HCT116 (cell line): ENCODE measurements around the gene RAB26. TPM values are rescaled to one million over a fixed set of nuclear protein-coding genes. Genes with fewer than 3 reads are reported as not detected.

Experiments
- ATAC-seq: fragments of 200-7000 bp; cut with Tn5 transposase; 2 replicates; pipeline ENCODE4 v1.9.1; 2020; ENCODE audit warnings: mild to moderate bottlenecking, moderate library complexity
- BruUV-seq: library from RNA; stranded (reverse); fragments of 400-500 nt; replicated peaks from 2 replicates; lab custom pipeline; 2021; lab: Mats Ljungman, UMichigan
- CTCF ChIA-PET: fragments of 300-600 bp; sonication (Branson Sonifier 250); formaldehyde crosslinking; loops from one replicate; lab custom pipeline; 2021; ENCODE audit warnings: antibody characterized with exemption; lab: Charles Lee
- POLR2A ChIA-PET: fragments of 300-600, 350-600 bp; sonication (Branson Sonifier 250); formaldehyde crosslinking; loops from one replicate; lab custom pipeline; 2021; ENCODE audit warnings: antibody characterized with exemption; lab: Charles Lee
- RAD21 ChIA-PET, 2 experiments: fragments of 300-600 bp; sonication (Branson Sonifier 250); formaldehyde crosslinking; loops; one replicate each; lab custom pipeline; 2023; ENCODE audit warnings: low total read pairs in 2 of 2; ENCODE audit not compliant: uncharacterized antibody in 2 of 2, unreplicated experiment in 2 of 2, low non-redundant PET in 1 of 2; lab: Charles Lee
- DNase-seq: peaks from one replicate; pipeline ENCODE4 v3.0.0-alpha.2; 2010; ENCODE audit warnings: low read depth, low spot score
- H2AFZ ChIP-seq: fragments of 200-600 bp; shearing (Covaris generic), sonication (generic); 2 replicates; pipeline ENCODE4 v1.6.1; 2017; ENCODE audit warnings: low read depth, mixed run types, mixed read lengths, antibody characterized with exemption, low read length; ENCODE audit not compliant: poor library complexity, severe bottlenecking
- H3K27ac ChIP-seq: 2 replicates; pipeline ENCODE4 v1.5.1; 2012; ENCODE audit warnings: low read depth, low read length
- H3K27me3 ChIP-seq: fragments of 200-600 bp; sonication (generic); 2 replicates; pipeline ENCODE4 v1.6.1; 2016; ENCODE audit warnings: mixed run types, low read length, mixed read lengths; ENCODE audit not compliant: insufficient read depth
- H3K36me3 ChIP-seq, 2 experiments: fragments of 200-500 bp in 1 of 2; fragments of 200-600 bp in 1 of 2; sonication (Bioruptor generic) in 1 of 2; sonication (generic) in 1 of 2; 2 replicates each; pipeline versions ENCODE4 v1.5.1 to v1.6.1; 2014 to 2016; ENCODE audit warnings: low read length in 2 of 2, inconsistent platforms in 1 of 2, mixed read lengths in 1 of 2, mixed run types in 1 of 2; ENCODE audit not compliant: insufficient read depth in 2 of 2, control insufficient read depth in 1 of 2
- H3K4me1 ChIP-seq, 2 experiments: fragments of 200-600 bp in 1 of 2; sonication (generic) in 1 of 2; 2 replicates each; pipeline versions ENCODE4 v1.5.1 to v1.6.1; 2012 to 2017; ENCODE audit warnings: low read length in 2 of 2, inconsistent platforms in 1 of 2, mild to moderate bottlenecking in 1 of 2, mixed read lengths in 1 of 2, mixed run types in 1 of 2, moderate library complexity in 1 of 2; ENCODE audit not compliant: insufficient read depth in 2 of 2, control insufficient read depth in 1 of 2
- H3K4me2 ChIP-seq: fragments of 200-600 bp; sonication (generic); 2 replicates; pipeline ENCODE4 v1.6.1; 2017; ENCODE audit warnings: mixed run types, low read length, mixed read lengths
- H3K4me3 ChIP-seq, 2 experiments: fragments of 200-600 bp in 1 of 2; sonication (generic) in 1 of 2; replicated peaks in 1 of 2; 2 replicates each; pipeline ENCODE4 v1.5.1; 2011 to 2016; ENCODE audit warnings: low read length in 2 of 2, control low read depth in 1 of 2, low read depth in 1 of 2, mild to moderate bottlenecking in 1 of 2, mixed read lengths in 1 of 2, mixed run types in 1 of 2
- H3K79me2 ChIP-seq: fragments of 200-600 bp; sonication (generic); 2 replicates; pipeline ENCODE4 v1.6.1; 2017; ENCODE audit warnings: mild to moderate bottlenecking, mixed run types, low read length, moderate library complexity, mixed read lengths; ENCODE audit not compliant: insufficient read depth
- H3K9ac ChIP-seq: fragments of 200-600 bp; sonication (generic); 2 replicates; pipeline ENCODE4 v1.6.1; 2016; ENCODE audit warnings: low read length, mixed read lengths
- H3K9me2 ChIP-seq: fragments of 200-600 bp; sonication (generic), shearing (Covaris generic); 2 replicates; pipeline ENCODE4 v1.6.1; 2017; ENCODE audit warnings: mixed run types, mild to moderate bottlenecking, moderate library complexity; ENCODE audit not compliant: insufficient read depth
- H3K9me3 ChIP-seq, 2 experiments: fragments of 200-500 bp in 1 of 2; fragments of 200-600 bp in 1 of 2; sonication (Bioruptor generic) in 1 of 2; sonication (generic) in 1 of 2; 2 replicates each; pipeline ENCODE4 v1.6.1; 2014 to 2017; ENCODE audit warnings: low read length in 2 of 2, mixed read lengths in 2 of 2, inconsistent platforms in 1 of 2, low read depth in 1 of 2, mild to moderate bottlenecking in 1 of 2, mixed run types in 1 of 2, moderate library complexity in 1 of 2; ENCODE audit not compliant: control insufficient read depth in 1 of 2, insufficient read depth in 1 of 2
- H4K20me1 ChIP-seq: fragments of 200-600 bp; sonication (generic), shearing (Covaris generic); 2 replicates; pipeline ENCODE4 v1.6.1; 2017; ENCODE audit warnings: mixed run types, mild to moderate bottlenecking, moderate library complexity; ENCODE audit not compliant: insufficient read depth
- CBX3 ChIP-seq: IDR thresholded peaks from 2 replicates; pipeline ENCODE4 v1.6.1; 2012; ENCODE audit warnings: low read depth
- CEBPB ChIP-seq: IDR thresholded peaks from 2 replicates; pipeline ENCODE4 v1.6.1; 2012; ENCODE audit warnings: low read depth
- EGR1 ChIP-seq: IDR thresholded peaks from 2 replicates; pipeline ENCODE4 v1.6.1; 2012; ENCODE audit warnings: low read depth
- EZH2 ChIP-seq: fragments of 200-600 bp; sonication (generic); IDR thresholded peaks from 2 replicates; pipeline ENCODE4 v1.6.1; 2017; ENCODE audit warnings: antibody characterized with exemption, mixed run types
- EZH2phosphoT487 ChIP-seq: fragments of 200-600 bp; IDR thresholded peaks from 2 replicates; pipeline ENCODE4 v1.6.1; 2018; ENCODE audit warnings: antibody characterized with exemption, borderline replicate concordance
- FOSL1 ChIP-seq: IDR thresholded peaks from 2 replicates; pipeline ENCODE4 v1.6.1; 2012; ENCODE audit warnings: low read depth
- JUND ChIP-seq: IDR thresholded peaks from 2 replicates; pipeline ENCODE4 v1.6.1; 2012
- POLR2A ChIP-seq: IDR thresholded peaks from 2 replicates; pipeline ENCODE4 v1.7.0; 2011; ENCODE audit warnings: borderline replicate concordance; ENCODE audit not compliant: insufficient read depth, insufficient read length; ENCODE audit errors: extremely low read depth
- POLR2AphosphoS5 ChIP-seq: IDR thresholded peaks from 2 replicates; pipeline ENCODE4 v1.6.1; 2011; ENCODE audit warnings: mild to moderate bottlenecking, low read depth, low read length, moderate library complexity
- SIN3A ChIP-seq: IDR thresholded peaks from 2 replicates; pipeline ENCODE4 v1.6.1; 2012; ENCODE audit warnings: low read depth
- SP1 ChIP-seq: IDR thresholded peaks from 2 replicates; pipeline ENCODE4 v1.6.1; 2012; ENCODE audit warnings: low read depth
- SRF ChIP-seq: IDR thresholded peaks from 2 replicates; pipeline ENCODE4 v1.6.1; 2012; ENCODE audit warnings: low read depth
- YY1 ChIP-seq: IDR thresholded peaks from 2 replicates; pipeline ENCODE4 v1.6.1; 2011; ENCODE audit warnings: low read length, low read depth, moderate library complexity, mild to moderate bottlenecking; ENCODE audit not compliant: insufficient replicate concordance; ENCODE audit errors: extremely low read depth
- ZFX ChIP-seq: fragments of 450-650 bp; IDR thresholded peaks from 2 replicates; pipeline ENCODE4 v1.6.1; 2017
- ZNF274 ChIP-seq: fragments of 200-500 bp; sonication (Bioruptor generic); IDR thresholded peaks from 2 replicates; pipeline ENCODE4 v1.6.1; 2014; ENCODE audit warnings: mild to moderate bottlenecking, low read depth, low read length, inconsistent platforms
- intact Hi-C: fragments of 100-400 bp; cut with micrococcal nuclease; formaldehyde crosslinking; loops from 2 replicates; pipeline ENCODE4 v1.10.0; 2022
- total RNA-seq: library from RNA; stranded (reverse); gene quantifications from one replicate; pipeline ENCODE4 v1.2.1, GENCODE V29; 2021; ENCODE audit not compliant: unreplicated experiment
- TF ChIP-seq, protein P1 (sequence below), 3 experiments: fragments of 200-600 bp in 1 of 3; sonication (generic) in 1 of 3; IDR thresholded peaks in 2 of 3; conservative IDR thresholded peaks in 1 of 3; 2 replicates each; pipeline ENCODE4 v1.5.1; 2012 to 2017; ENCODE audit warnings: low read depth in 2 of 3, low read length in 2 of 3, antibody characterized with exemption in 1 of 3, borderline replicate concordance in 1 of 3, control low read depth in 1 of 3, mild to moderate bottlenecking in 1 of 3, mixed read lengths in 1 of 3, mixed run types in 1 of 3, moderate library complexity in 1 of 3; ENCODE audit not compliant: insufficient read depth in 1 of 3
- TF ChIP-seq, protein P2 (sequence below): IDR thresholded peaks from 2 replicates; pipeline ENCODE4 v1.6.1; 2012
- TF ChIP-seq, protein P3 (sequence below): IDR thresholded peaks from 2 replicates; pipeline ENCODE4 v1.6.1; 2012
- TF ChIP-seq, protein P4 (sequence below): IDR thresholded peaks from 2 replicates; pipeline ENCODE4 v1.6.1; 2012; ENCODE audit warnings: low read depth

Gene RAB26
- total RNA-seq, 1 experiment from 2014 or later, result 44.9 TPM

DNA sequence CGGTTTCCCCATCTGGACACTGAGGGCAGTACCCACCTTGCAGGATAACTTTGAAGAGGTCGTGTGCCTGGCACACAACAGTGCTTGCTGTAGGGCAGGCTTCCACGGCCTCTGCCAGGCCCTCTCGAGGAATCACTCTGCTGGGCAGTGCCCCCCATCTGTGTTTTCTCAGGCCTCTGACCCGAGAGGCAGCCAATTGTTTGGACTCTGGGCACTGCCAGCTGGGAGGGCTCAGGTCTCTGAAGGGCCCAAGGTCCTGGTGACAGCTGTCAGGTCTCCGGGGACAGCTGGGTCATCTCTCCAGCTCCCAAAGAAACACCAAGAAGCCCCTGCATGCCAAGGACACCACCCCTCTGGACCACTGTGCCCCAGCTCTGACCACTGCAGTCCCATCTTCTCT is 1.0 kb upstream of the RAB26 start:
- TF ChIP-seq JUND, result no peak
- TF ChIP-seq CEBPB, result no peak
- TF ChIP-seq FOSL1, result no peak
- no peak for TF ChIP-seq CBX3
- TF ChIP-seq ZNF274, result no peak
- TF ChIP-seq YY1, result no peak
- TF ChIP-seq, protein P1, sequence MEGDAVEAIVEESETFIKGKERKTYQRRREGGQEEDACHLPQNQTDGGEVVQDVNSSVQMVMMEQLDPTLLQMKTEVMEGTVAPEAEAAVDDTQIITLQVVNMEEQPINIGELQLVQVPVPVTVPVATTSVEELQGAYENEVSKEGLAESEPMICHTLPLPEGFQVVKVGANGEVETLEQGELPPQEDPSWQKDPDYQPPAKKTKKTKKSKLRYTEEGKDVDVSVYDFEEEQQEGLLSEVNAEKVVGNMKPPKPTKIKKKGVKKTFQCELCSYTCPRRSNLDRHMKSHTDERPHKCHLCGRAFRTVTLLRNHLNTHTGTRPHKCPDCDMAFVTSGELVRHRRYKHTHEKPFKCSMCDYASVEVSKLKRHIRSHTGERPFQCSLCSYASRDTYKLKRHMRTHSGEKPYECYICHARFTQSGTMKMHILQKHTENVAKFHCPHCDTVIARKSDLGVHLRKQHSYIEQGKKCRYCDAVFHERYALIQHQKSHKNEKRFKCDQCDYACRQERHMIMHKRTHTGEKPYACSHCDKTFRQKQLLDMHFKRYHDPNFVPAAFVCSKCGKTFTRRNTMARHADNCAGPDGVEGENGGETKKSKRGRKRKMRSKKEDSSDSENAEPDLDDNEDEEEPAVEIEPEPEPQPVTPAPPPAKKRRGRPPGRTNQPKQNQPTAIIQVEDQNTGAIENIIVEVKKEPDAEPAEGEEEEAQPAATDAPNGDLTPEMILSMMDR (IDR thresholded peaks at IDR 0.05 in 2 of 3, conservative IDR thresholded peaks at IDR 0.05 in 1 of 3; ENCODE audit: borderline replicate concordance in 1 of 3, insufficient read depth in 1 of 3, low read depth in 2 of 3, low read length in 2 of 3), result no peak
- TF ChIP-seq POLR2A, result no peak
- TF ChIP-seq, protein P2, sequence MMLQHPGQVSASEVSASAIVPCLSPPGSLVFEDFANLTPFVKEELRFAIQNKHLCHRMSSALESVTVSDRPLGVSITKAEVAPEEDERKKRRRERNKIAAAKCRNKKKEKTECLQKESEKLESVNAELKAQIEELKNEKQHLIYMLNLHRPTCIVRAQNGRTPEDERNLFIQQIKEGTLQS, result no peak
- no peak for TF ChIP-seq SP1
- TF ChIP-seq EZH2phosphoT487, result no peak
- no peak for TF ChIP-seq EGR1
- no peak for TF ChIP-seq ZFX
- TF ChIP-seq, protein P3, sequence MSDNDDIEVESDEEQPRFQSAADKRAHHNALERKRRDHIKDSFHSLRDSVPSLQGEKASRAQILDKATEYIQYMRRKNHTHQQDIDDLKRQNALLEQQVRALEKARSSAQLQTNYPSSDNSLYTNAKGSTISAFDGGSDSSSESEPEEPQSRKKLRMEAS, result no peak
- no peak for TF ChIP-seq POLR2AphosphoS5
- no peak for TF ChIP-seq EZH2
- TF ChIP-seq, protein P4, sequence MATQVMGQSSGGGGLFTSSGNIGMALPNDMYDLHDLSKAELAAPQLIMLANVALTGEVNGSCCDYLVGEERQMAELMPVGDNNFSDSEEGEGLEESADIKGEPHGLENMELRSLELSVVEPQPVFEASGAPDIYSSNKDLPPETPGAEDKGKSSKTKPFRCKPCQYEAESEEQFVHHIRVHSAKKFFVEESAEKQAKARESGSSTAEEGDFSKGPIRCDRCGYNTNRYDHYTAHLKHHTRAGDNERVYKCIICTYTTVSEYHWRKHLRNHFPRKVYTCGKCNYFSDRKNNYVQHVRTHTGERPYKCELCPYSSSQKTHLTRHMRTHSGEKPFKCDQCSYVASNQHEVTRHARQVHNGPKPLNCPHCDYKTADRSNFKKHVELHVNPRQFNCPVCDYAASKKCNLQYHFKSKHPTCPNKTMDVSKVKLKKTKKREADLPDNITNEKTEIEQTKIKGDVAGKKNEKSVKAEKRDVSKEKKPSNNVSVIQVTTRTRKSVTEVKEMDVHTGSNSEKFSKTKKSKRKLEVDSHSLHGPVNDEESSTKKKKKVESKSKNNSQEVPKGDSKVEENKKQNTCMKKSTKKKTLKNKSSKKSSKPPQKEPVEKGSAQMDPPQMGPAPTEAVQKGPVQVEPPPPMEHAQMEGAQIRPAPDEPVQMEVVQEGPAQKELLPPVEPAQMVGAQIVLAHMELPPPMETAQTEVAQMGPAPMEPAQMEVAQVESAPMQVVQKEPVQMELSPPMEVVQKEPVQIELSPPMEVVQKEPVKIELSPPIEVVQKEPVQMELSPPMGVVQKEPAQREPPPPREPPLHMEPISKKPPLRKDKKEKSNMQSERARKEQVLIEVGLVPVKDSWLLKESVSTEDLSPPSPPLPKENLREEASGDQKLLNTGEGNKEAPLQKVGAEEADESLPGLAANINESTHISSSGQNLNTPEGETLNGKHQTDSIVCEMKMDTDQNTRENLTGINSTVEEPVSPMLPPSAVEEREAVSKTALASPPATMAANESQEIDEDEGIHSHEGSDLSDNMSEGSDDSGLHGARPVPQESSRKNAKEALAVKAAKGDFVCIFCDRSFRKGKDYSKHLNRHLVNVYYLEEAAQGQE, result no peak
- no peak for TF ChIP-seq SIN3A
- no peak for TF ChIP-seq SRF
- H3K9me2 ChIP-seq, result no peaks in the 10 kb centered on the region
- peak overlapping the region; percentile 84; the same call in 1 of the 2 replicates for H3K27ac ChIP-seq
- H4K20me1 ChIP-seq, result no peaks in the 10 kb centered on the region; the same call in 1 of the 2 replicates
- no peak for DNase-seq
- POLR2A ChIA-PET, result interaction anchor here (1.9 kb wide), 1 partner anchor 183 kb away, joined by 7 read pairs; the partner anchor contains the start of gene RPS2
- H3K36me3 ChIP-seq, result no peaks in the 10 kb centered on the region; a peak in 1 of 4 replicates
- peaks cover 15% of the 10 kb centered on the region for H3K79me2 ChIP-seq
- intact Hi-C loops, result no loop called here
- peaks cover 40 to 57% of the 10 kb centered on the region in 2 experiments for H3K4me1 ChIP-seq
- peak overlapping the region; percentile 49; the same call in 1 of the 2 replicates for H3K9ac ChIP-seq
- RAD21 ChIA-PET, result interaction anchor here in 1 of 2 experiments (1.4 kb wide), 1 partner anchor 125 kb away, joined by 3 read pairs; no protein-coding TSS in a partner anchor
- H2AFZ ChIP-seq, result no peak overlapping the region
- H3K9me3 ChIP-seq, result no peaks in the 10 kb centered on the region
- no peaks in the 10 kb centered on the region for H3K27me3 ChIP-seq
- no TSS peak for BruUV-seq
- H3K4me2 ChIP-seq, result peak overlapping the region; percentile 99; the same call in 1 of the 2 replicates
- CTCF ChIA-PET, result interaction anchor here (2.3 kb wide), 1 partner anchor 125 kb away, joined by 8 read pairs; no protein-coding TSS in a partner anchor
- no peak overlapping the region for H3K4me3 ChIP-seq
- ATAC-seq, result no peak
